Astrocyte (in vitro differentiated cells and primary cell): Measurements from ENCODE around the gene IL6ST.

ENCODE experiments used
- EZH2 ChIP-seq: IDR thresholded peaks from 2 replicates; pipeline ENCODE4 v1.6.1; 2012; ENCODE audit warnings: mild to moderate bottlenecking, low read length, inconsistent platforms; ENCODE audit not compliant: insufficient read depth
- TF ChIP-seq, protein P1 (sequence below): IDR thresholded peaks from 2 replicates; pipeline ENCODE4 v1.5.1; 2011; ENCODE audit warnings: low read depth, mild to moderate bottlenecking, inconsistent platforms, low read length, moderate library complexity; ENCODE audit not compliant: insufficient read depth

DNA sequence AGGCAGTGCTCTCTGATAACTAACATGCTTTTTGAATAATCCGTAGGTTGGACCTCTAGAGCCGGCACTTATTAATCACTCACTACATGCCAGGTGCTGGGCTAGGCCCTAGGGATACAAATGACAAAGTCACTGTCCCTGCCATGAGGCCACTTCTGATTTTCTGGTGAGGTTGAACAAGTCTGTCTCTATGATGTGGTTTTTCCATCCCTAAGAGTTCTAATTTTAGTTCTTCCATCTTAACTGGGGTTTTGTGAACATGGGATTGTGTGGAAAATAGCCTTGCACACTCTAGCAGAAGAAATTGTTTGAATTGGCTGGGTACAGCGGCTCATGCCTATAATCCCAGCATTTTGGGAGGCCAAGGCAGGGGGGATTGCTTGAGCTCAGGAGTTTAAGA lies 79.0 kb downstream of the IL6ST start:
- TF ChIP-seq, protein P1, sequence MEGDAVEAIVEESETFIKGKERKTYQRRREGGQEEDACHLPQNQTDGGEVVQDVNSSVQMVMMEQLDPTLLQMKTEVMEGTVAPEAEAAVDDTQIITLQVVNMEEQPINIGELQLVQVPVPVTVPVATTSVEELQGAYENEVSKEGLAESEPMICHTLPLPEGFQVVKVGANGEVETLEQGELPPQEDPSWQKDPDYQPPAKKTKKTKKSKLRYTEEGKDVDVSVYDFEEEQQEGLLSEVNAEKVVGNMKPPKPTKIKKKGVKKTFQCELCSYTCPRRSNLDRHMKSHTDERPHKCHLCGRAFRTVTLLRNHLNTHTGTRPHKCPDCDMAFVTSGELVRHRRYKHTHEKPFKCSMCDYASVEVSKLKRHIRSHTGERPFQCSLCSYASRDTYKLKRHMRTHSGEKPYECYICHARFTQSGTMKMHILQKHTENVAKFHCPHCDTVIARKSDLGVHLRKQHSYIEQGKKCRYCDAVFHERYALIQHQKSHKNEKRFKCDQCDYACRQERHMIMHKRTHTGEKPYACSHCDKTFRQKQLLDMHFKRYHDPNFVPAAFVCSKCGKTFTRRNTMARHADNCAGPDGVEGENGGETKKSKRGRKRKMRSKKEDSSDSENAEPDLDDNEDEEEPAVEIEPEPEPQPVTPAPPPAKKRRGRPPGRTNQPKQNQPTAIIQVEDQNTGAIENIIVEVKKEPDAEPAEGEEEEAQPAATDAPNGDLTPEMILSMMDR: no peak
- no peak for TF ChIP-seq EZH2
